ENCODE results near the gene MBD1. TPM values are rescaled to one million over a fixed set of nuclear protein-coding genes. Genes with fewer than 3 reads are reported as not detected.

The MBD1 gene, protein sequence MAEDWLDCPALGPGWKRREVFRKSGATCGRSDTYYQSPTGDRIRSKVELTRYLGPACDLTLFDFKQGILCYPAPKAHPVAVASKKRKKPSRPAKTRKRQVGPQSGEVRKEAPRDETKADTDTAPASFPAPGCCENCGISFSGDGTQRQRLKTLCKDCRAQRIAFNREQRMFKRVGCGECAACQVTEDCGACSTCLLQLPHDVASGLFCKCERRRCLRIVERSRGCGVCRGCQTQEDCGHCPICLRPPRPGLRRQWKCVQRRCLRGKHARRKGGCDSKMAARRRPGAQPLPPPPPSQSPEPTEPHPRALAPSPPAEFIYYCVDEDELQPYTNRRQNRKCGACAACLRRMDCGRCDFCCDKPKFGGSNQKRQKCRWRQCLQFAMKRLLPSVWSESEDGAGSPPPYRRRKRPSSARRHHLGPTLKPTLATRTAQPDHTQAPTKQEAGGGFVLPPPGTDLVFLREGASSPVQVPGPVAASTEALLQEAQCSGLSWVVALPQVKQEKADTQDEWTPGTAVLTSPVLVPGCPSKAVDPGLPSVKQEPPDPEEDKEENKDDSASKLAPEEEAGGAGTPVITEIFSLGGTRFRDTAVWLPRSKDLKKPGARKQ
- 63.7 and 85.7 TPM in 2 replicates for total RNA-seq

DNA sequence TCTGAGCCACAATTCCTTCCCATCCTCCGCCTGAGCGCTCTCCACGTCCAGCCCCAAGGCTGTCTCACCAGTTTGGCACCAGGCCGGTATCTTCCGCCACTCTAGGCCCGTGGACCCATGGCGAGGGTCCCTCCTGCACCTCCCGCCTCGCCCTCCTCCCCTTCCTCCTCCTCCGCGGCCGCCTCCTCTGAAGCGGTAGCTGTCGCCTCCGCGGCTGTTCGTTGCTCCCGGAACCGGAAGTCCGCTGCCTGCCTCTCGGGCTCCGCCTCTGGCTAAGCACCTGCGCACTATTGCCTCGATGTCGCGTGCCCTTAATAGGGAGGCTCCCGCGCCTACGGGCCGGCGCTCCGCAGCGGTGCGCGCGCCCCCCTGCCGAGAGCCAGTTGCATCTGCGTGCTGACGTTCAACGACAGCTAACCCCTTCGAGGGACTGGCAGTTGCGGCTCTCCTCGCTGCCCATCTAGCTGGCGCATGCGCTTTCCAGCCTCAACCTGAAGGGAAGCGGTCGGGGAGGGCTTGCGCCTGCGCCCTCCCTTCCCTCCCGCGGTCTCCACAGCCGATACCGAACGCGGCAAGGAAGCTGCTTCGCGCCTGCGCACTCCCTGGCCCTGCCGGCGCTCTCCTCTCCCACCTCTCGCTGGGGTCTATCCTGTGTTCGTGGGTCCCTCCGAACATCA lies at the start of gene MBD1:
MBD1 (minus strand) TSS at position 229 of the 677 bp plus-strand sequence. CDS start 1,531 bp downstream, outside the sequence.

DNA sequence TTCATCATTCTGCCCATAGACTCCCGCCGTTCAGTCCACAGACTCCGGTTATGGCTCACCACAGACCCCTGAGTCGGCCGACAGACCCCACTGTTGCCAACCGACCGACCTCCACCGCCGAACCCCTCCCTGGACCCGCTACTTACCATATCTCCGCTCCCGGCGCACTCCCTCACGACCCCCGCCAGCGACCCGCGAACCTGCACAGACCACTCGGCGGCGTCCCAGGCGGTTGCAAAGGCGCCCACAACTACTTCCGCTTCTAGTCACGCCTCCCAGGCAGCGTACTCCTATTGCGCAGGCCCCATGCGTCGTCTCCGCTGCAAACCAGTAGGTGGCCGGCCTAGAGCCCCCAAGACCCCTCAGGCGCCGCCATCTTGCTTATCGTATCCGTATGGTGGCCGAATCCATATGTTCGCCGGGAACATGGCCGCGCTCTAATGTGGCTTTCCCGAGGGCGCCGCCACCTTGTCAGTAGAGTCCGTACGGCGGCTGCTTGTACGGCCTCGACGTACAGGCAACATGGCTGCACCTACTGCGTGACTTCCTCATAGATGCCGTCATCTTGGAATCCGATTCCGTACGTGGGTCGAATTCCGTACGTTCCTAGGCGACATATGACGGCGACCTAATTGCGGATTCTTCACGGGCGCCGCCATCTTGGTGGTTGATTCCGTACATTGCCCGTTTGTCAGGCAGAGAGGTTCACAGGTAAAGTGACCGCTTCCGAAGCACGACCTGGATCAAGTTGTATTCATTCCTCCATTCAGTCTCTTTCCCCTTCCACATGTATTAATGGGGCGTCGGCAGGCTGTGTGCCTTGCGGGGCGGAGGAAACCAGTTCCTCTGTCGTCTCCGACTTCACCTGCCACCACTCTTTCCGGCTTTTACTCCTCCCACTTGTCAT lies 6.4 kb upstream of the MBD1 start, which contains the start of gene CXXC1:
CXXC1 (minus strand) TSS at position 252 of the 907 bp plus-strand sequence; CDS start at position 149, 103 bp downstream.

DNA sequence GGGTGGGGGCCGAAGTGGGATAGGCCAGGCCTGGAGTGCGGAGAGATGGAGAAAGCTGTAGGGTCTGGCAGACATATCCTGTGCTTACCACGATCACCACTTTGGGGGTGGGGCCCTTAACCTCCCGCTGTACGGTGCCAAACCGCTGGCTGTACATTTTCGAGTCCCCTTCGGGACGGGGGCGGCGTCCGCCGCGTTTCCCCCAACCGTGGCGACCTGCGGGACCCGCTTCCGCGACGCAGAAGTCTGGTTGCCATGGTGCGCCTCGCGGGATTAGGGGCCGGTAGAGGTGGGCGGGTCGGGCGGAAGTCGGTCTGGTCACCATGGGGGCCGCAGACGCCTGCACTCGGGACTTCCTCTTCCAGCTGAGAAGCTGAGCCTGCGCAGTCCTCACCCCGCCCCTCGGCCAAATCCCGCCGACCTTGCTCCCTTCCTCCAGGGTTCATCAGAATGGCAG lies 15.0 kb downstream of the MBD1 start, which contains the start of gene CFAP53:
CFAP53 (minus strand) TSS at position 248 of the 457 bp plus-strand sequence; CDS start at position 157, 91 bp downstream.

Other genes starting within 250 kb of the MBD1 start
- gene MYO5B, start 86.4 kb downstream of the MBD1 start, total RNA-seq, result under 0.01 TPM in 1 of 2 replicates, not detected in the other
- gene CFAP53, start 15.0 kb downstream of the MBD1 start, total RNA-seq, result 0.44 and 0.83 TPM in 2 replicates
- gene CXXC1, start 6.2 kb upstream of the MBD1 start, total RNA-seq, result 39.7 and 40.4 TPM in 2 replicates
- gene SKA1, start 93.5 kb upstream of the MBD1 start, total RNA-seq, result 1.5 and 15.6 TPM in 2 replicates